Mucosa of descending colon (tissue), 3 donors: ENCODE data around the gene FBXO42. TPM values are rescaled to one million over a fixed set of nuclear protein-coding genes. Genes with fewer than 3 reads are reported as not detected.

Source experiments
- ATAC-seq: fragments of 200-7000 bp; cut with Tn5 transposase; one replicate; pipeline ENCODE4 v1.9.1; 2020; ENCODE audit warnings: mild to moderate bottlenecking, moderate library complexity
- DNase-seq, 3 donors: peaks; one replicate each; pipeline ENCODE4 v3.0.0-alpha.2; 2020
- H3K36me3 ChIP-seq: fragments of 200-600 bp; one replicate; pipeline ENCODE4 v1.8.0; 2021; ENCODE audit warnings: low read depth, mild to moderate bottlenecking
- H3K4me1 ChIP-seq: fragments of 200-600 bp; one replicate; pipeline ENCODE4 v1.8.0; 2021; ENCODE audit warnings: low read depth, mild to moderate bottlenecking
- H3K4me3 ChIP-seq: fragments of 200-600 bp; one replicate; pipeline ENCODE4 v1.8.0; 2021; ENCODE audit warnings: mild to moderate bottlenecking
- H3K9me3 ChIP-seq: fragments of 200-600 bp; one replicate; pipeline ENCODE4 v1.8.0; 2021; ENCODE audit warnings: mild to moderate bottlenecking
- CTCF ChIP-seq: fragments of 200-600 bp; IDR thresholded peaks from one replicate; pipeline ENCODE4 v1.8.0; 2022; ENCODE audit warnings: antibody characterized with exemption, mild to moderate bottlenecking
- intact Hi-C, 2 donors: fragments of 100-400 bp; cut with DNase I in 1 of 2; cut with micrococcal nuclease in 1 of 2; formaldehyde crosslinking; loops; one replicate each; pipeline versions ENCODE4 v1.11.0 to v1.11.1; 2022; cut with DNase I, micrococcal nuclease
- total RNA-seq, 3 donors: library from RNA; stranded (reverse); fragmentation: NEBNext Ultra II Directional in 2 of 3; extraction: Animal tissue kit (Norgen Biotek cat#: 25700) in 2 of 3; gene quantifications; one replicate each; pipeline versions ENCODE4 v1.2.1 to v1.2.4, GENCODE V29; 2021 to 2023
- donor health status: DM: no; HTN: no; CAD: no; lungs with moderate emphysema.
- donor health status: DM: no; HTN: no; CAD: no.
- donor health status: DM: no; HTN: yes; CAD: no.

The FBXO42 gene
- total RNA-seq, 3 donors from 2014 or later = 12.9 to 20.6 (median 16.3) TPM

- intact Hi-C loops = no loop called here
- DNase-seq (no peak), ATAC-seq (no peak)
- H3K36me3 ChIP-seq = no peaks in the 10 kb centered on the region
- no peak overlapping the region for H3K4me3 ChIP-seq
- H3K9me3 ChIP-seq = no peaks in the 10 kb centered on the region
- no peak for TF ChIP-seq CTCF
- H3K4me1 ChIP-seq = no peaks in the 10 kb centered on the region
These were observed 70.5 kb downstream of the FBXO42 start for GRCh38 chr1:16281765-16282164.

GRCh38 chr1:16279186-16279585 lies 73.1 kb downstream of the FBXO42 start:
- Histone ChIP-seq H3K4me3 (no peak overlapping the region), H3K9me3 (no peaks in the 10 kb centered on the region), H3K4me1 (no peaks in the 10 kb centered on the region), H3K36me3 (no peaks in the 10 kb centered on the region)
- TF ChIP-seq CTCF = no peak
- DNase-seq = no peak
- intact Hi-C loops = no loop called here
- no peak for ATAC-seq

- peak; percentile 79 for ATAC-seq
- no peak for TF ChIP-seq CTCF
- H3K36me3 ChIP-seq = no peaks in the 10 kb centered on the region
- H3K4me1 ChIP-seq = no peaks in the 10 kb centered on the region
- no peak for DNase-seq
- H3K4me3 ChIP-seq = no peak overlapping the region
- intact Hi-C loops = no loop called here
- H3K9me3 ChIP-seq = no peaks in the 10 kb centered on the region
These were observed 75.8 kb downstream of the FBXO42 start for GRCh38 chr1:16276302-16277030.

- no peaks in the 10 kb centered on the region for H3K9me3 ChIP-seq
- DNase-seq (no peak), ATAC-seq (no peak)
- no peak for TF ChIP-seq CTCF
- intact Hi-C loops = no loop called here
- H3K36me3 ChIP-seq = no peaks in the 10 kb centered on the region
- no peak overlapping the region for H3K4me3 ChIP-seq
- no peaks in the 10 kb centered on the region for H3K4me1 ChIP-seq
These were observed 76.7 kb downstream of the FBXO42 start for GRCh38 chr1:16275591-16275990.

- intact Hi-C loops = no loop called here
- no peaks in the 10 kb centered on the region for H3K9me3 ChIP-seq
- no peak for ATAC-seq
- H3K36me3 ChIP-seq = no peaks in the 10 kb centered on the region
- H3K4me1 ChIP-seq = no peaks in the 10 kb centered on the region
- DNase-seq = no peak
- no peak overlapping the region for H3K4me3 ChIP-seq
- TF ChIP-seq CTCF = no peak
These were observed 84.5 kb downstream of the FBXO42 start for GRCh38 chr1:16267690-16268180.
